ENCODE measurements around the gene BMP7. TPM values are rescaled to one million over a fixed set of nuclear protein-coding genes. Genes with fewer than 3 reads are reported as not detected.

BMP7 gene
- total RNA-seq, 1 experiment from 2014 or later, result 7.5 TPM

GRCh38 chr20:57221916-57222630, 44.4 kb downstream of the BMP7 start:
- H3K36me3 ChIP-seq (ENCODE audit: insufficient read depth, low read length, poor library complexity, severe bottlenecking), result no peaks in the 10 kb centered on the region
- no peaks in the 10 kb centered on the region for H3K27me3 ChIP-seq (replicated peaks; ENCODE audit: insufficient read depth, low read depth, low read length, poor library complexity)
- no peak for DNase-seq (ENCODE audit: low spot score)
- BruUV-seq (replicated peaks), result no TSS peak
- no peak overlapping the region for H3K4me3 ChIP-seq (ENCODE audit: low read depth, low read length, poor library complexity, severe bottlenecking)
- no peak for TF ChIP-seq EZH2 (IDR thresholded peaks at IDR 0.05; ENCODE audit: borderline replicate concordance, low read depth, low read length, poor library complexity, severe bottlenecking)
- TF ChIP-seq CTCF (conservative IDR thresholded peaks at IDR 0.05; ENCODE audit: low read depth, low read length), result no peak
- POLR2A ChIA-PET (ENCODE audit: low non-redundant PET), result no interaction called here
- CTCF ChIA-PET, result no interaction called here
- no peaks in the 10 kb centered on the region for H3K9me3 ChIP-seq (ENCODE audit: low read depth, low read length, poor library complexity, severe bottlenecking)
- intact Hi-C loops (cut with micrococcal nuclease; ENCODE audit: unreplicated experiment), result no loop called here
- H3K27ac ChIP-seq (ENCODE audit: low read depth, low read length, poor library complexity, severe bottlenecking), result no peak overlapping the region
- peaks cover 13% of the 10 kb centered on the region for H3K4me1 ChIP-seq (ENCODE audit: insufficient read depth, low read length, poor library complexity, severe bottlenecking)

- Histone ChIP-seq H3K27me3 (replicated peaks; ENCODE audit: insufficient read depth, low read depth, low read length, poor library complexity) (no peaks in the 10 kb centered on the region), H3K36me3 (ENCODE audit: insufficient read depth, low read length, poor library complexity, severe bottlenecking) (no peaks in the 10 kb centered on the region), H3K4me3 (ENCODE audit: low read depth, low read length, poor library complexity, severe bottlenecking) (no peak overlapping the region), H3K27ac (ENCODE audit: low read depth, low read length, poor library complexity, severe bottlenecking) (no peak overlapping the region), H3K4me1 (ENCODE audit: insufficient read depth, low read length, poor library complexity, severe bottlenecking) (peaks cover 13% of the 10 kb centered on the region), H3K9me3 (ENCODE audit: low read depth, low read length, poor library complexity, severe bottlenecking) (no peaks in the 10 kb centered on the region)
- ChIA-PET CTCF (no interaction called here), POLR2A (ENCODE audit: low non-redundant PET) (no interaction called here)
- TF ChIP-seq CTCF (conservative IDR thresholded peaks at IDR 0.05; ENCODE audit: low read depth, low read length), result no peak
- no peak for DNase-seq (ENCODE audit: low spot score)
- intact Hi-C loops (cut with micrococcal nuclease; ENCODE audit: unreplicated experiment), result no loop called here
- BruUV-seq (replicated peaks), result no TSS peak
Observed at GRCh38 chr20:57220337-57221145, 45.9 kb downstream of the BMP7 start.

GRCh38 chr20:57219071-57219677, 47.3 kb downstream of the BMP7 start:
- no peaks in the 10 kb centered on the region for H3K9me3 ChIP-seq (ENCODE audit: low read depth, low read length, poor library complexity, severe bottlenecking)
- DNase-seq (ENCODE audit: low spot score), result no peak
- intact Hi-C loops (cut with micrococcal nuclease; ENCODE audit: unreplicated experiment), result no loop called here
- no peaks in the 10 kb centered on the region for H3K36me3 ChIP-seq (ENCODE audit: insufficient read depth, low read length, poor library complexity, severe bottlenecking)
- no peak overlapping the region for H3K4me3 ChIP-seq (ENCODE audit: low read depth, low read length, poor library complexity, severe bottlenecking)
- peaks cover 6% of the 10 kb centered on the region for H3K4me1 ChIP-seq (ENCODE audit: insufficient read depth, low read length, poor library complexity, severe bottlenecking)
- H3K27ac ChIP-seq (ENCODE audit: low read depth, low read length, poor library complexity, severe bottlenecking), result no peak overlapping the region
- ChIA-PET CTCF (no interaction called here), POLR2A (ENCODE audit: low non-redundant PET) (no interaction called here)
- TF ChIP-seq CTCF (conservative IDR thresholded peaks at IDR 0.05; ENCODE audit: low read depth, low read length) (no peak), EZH2 (IDR thresholded peaks at IDR 0.05; ENCODE audit: borderline replicate concordance, low read depth, low read length, poor library complexity, severe bottlenecking) (no peak)
- no TSS peak for BruUV-seq (replicated peaks)
- H3K27me3 ChIP-seq (replicated peaks; ENCODE audit: insufficient read depth, low read depth, low read length, poor library complexity), result no peaks in the 10 kb centered on the region

Data from A673 (cell line).